Measurements from ENCODE around the gene CHPF.

Gene CHPF

GRCh38 chr2:219530048-219530963 lies 13.3 kb downstream of the CHPF start:
- DNase-seq: peak; percentile 68 to 83 (median 78)

- no peak for DNase-seq
These were observed 16.1 kb downstream of the CHPF start for GRCh38 chr2:219527472-219527871.

GRCh38 chr2:219527076-219527394 lies 16.6 kb downstream of the CHPF start:
- no peak for DNase-seq

GRCh38 chr2:219526320-219527075 lies 17.1 kb downstream of the CHPF start:
- no peak for DNase-seq

GRCh38 chr2:219525533-219526232 lies 17.9 kb downstream of the CHPF start:
- DNase-seq: no peak

GRCh38 chr2:219524817-219525216 lies 18.8 kb downstream of the CHPF start:
- no peak for DNase-seq

- no peak for DNase-seq
These were observed 20.5 kb downstream of the CHPF start for GRCh38 chr2:219523031-219523671.

GRCh38 chr2:219522111-219523030 lies 21.2 kb downstream of the CHPF start:
- DNase-seq: no peak

- no peak for DNase-seq
These were observed 22.3 kb downstream of the CHPF start for GRCh38 chr2:219521066-219521880.

GRCh38 chr2:219520079-219520478 lies 23.5 kb downstream of the CHPF start:
- DNase-seq: no peak

- no peak for DNase-seq
These were observed 24.1 kb downstream of the CHPF start for GRCh38 chr2:219519526-219519916.

GRCh38 chr2:219517954-219518778 lies 25.4 kb downstream of the CHPF start:
- no peak for DNase-seq

GRCh38 chr2:219516888-219517287 lies 26.7 kb downstream of the CHPF start:
- no peak for DNase-seq

- DNase-seq: no peak
These were observed 27.6 kb downstream of the CHPF start for GRCh38 chr2:219515874-219516629.

- no peak for DNase-seq
These were observed 28.8 kb downstream of the CHPF start for GRCh38 chr2:219514836-219515235.

GRCh38 chr2:219514196-219514761 lies 29.3 kb downstream of the CHPF start, which contains the start of gene ASIC4:
Gene ASIC4, plus strand, starts transcription at chr2:219514482. Its CDS starts 243 bp downstream, at chr2:219514725.
- DNase-seq: no peak

- no peak for DNase-seq
These were observed 29.8 kb downstream of the CHPF start for GRCh38 chr2:219513787-219514186.

- no peak for DNase-seq
These were observed 30.9 kb downstream of the CHPF start for GRCh38 chr2:219512524-219513216.

Measured in T-helper 1 cell (primary cell).